Activated T-helper 2 cell treated with anti-CD3 and anti-CD28 coated beads, Interferon-gamma antibody, Interleukin-2, Interleukin-4, amounts not matched to agents 10 μg/mL and 5 μg/mL and 100 μg/mL, durations not matched to agents 14 hours and 24 hours and 36 hours (primary cell): Measurements from ENCODE around the gene FOXJ3. TPM values are rescaled to one million over a fixed set of nuclear protein-coding genes. Genes with fewer than 3 reads are reported as not detected.

Source experiments
- DNase-seq: peaks from one replicate; pipeline ENCODE4 v3.0.0; 2021; ENCODE audit warnings: low spot score
- H3K27ac Mint-ChIP-seq: one replicate; pipeline ENCODE4 v1.8.0; 2021; ENCODE audit warnings: mixed read lengths
- H3K27me3 Mint-ChIP-seq: one replicate; pipeline ENCODE4 v1.8.0; 2021; ENCODE audit warnings: low read depth, mixed read lengths
- H3K36me3 Mint-ChIP-seq: one replicate; pipeline ENCODE4 v1.8.0; 2021; ENCODE audit warnings: low read depth, mixed read lengths
- H3K4me1 Mint-ChIP-seq: one replicate; pipeline ENCODE4 v1.8.0; 2021; ENCODE audit warnings: low read depth, mixed read lengths
- H3K4me3 Mint-ChIP-seq: one replicate; pipeline ENCODE4 v1.8.0; 2021; ENCODE audit warnings: low read depth, mild to moderate bottlenecking, moderate library complexity, mixed read lengths
- H3K9me3 Mint-ChIP-seq: one replicate; pipeline ENCODE4 v1.8.0; 2021; ENCODE audit warnings: mixed read lengths
- intact Hi-C: fragments of 100-400 bp; cut with micrococcal nuclease; formaldehyde crosslinking; loops from one replicate; pipeline ENCODE4 v1.15.1; 2023
- total RNA-seq: library from RNA; stranded (reverse); gene quantifications from 2 replicates; pipeline ENCODE4 v1.2.3, GENCODE V29; 2022

FOXJ3 gene
- total RNA-seq, 1 donor from 2014 or later: 46.4 TPM

- peaks cover 10% of the 10 kb centered on the region for H3K27me3 Mint-ChIP-seq
- H3K27ac Mint-ChIP-seq: no peak overlapping the region
- H3K4me3 Mint-ChIP-seq: no peak overlapping the region
- no peaks in the 10 kb centered on the region for H3K36me3 Mint-ChIP-seq
- H3K9me3 Mint-ChIP-seq: no peaks in the 10 kb centered on the region
- no peak for DNase-seq
- no peaks in the 10 kb centered on the region for H3K4me1 Mint-ChIP-seq
- intact Hi-C loops: no loop called here
Measured at GRCh38 chr1:42359466-42359865, 24.4 kb upstream of the FOXJ3 start.

- Mint-ChIP-seq H3K36me3 (no peaks in the 10 kb centered on the region), H3K4me3 (no peak overlapping the region), H3K27me3 (peaks cover 10% of the 10 kb centered on the region), H3K9me3 (no peaks in the 10 kb centered on the region), H3K4me1 (no peaks in the 10 kb centered on the region), H3K27ac (no peak overlapping the region)
- intact Hi-C loops: no loop called here
- DNase-seq: no peak
Measured at GRCh38 chr1:42358791-42359190, 23.8 kb upstream of the FOXJ3 start.

- no peaks in the 10 kb centered on the region for H3K36me3 Mint-ChIP-seq
- no peak for DNase-seq
- peaks cover 31% of the 10 kb centered on the region for H3K27me3 Mint-ChIP-seq
- intact Hi-C loops: no loop called here
- H3K9me3 Mint-ChIP-seq: no peaks in the 10 kb centered on the region
- no peak overlapping the region for H3K4me3 Mint-ChIP-seq
- no peaks in the 10 kb centered on the region for H3K4me1 Mint-ChIP-seq
- H3K27ac Mint-ChIP-seq: no peak overlapping the region
Measured at GRCh38 chr1:42350086-42350485, 15.1 kb upstream of the FOXJ3 start.

DNA sequence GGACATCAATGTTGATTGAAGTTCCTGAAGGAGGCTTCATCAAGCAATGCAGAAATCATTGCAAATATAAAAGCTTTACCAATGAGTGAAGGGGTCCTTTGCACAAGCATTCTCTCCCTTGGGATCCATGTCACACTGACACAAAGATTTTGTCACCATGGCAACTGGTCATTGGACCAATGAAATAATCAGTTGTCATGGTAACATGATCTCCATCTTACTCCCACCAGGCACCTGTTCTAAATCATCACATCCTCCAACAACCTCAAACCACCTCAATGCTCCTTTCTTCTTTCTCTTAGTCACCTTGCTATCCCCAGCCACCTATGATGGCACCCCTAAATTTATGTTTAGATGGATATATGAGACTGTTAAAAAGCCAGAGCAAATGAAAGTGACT is 13.5 kb upstream of the FOXJ3 start:
- Mint-ChIP-seq H3K4me1 (no peaks in the 10 kb centered on the region), H3K27me3 (peaks cover 31% of the 10 kb centered on the region), H3K4me3 (no peak overlapping the region), H3K27ac (no peak overlapping the region), H3K36me3 (no peaks in the 10 kb centered on the region), H3K9me3 (no peaks in the 10 kb centered on the region)
- DNase-seq: no peak
- intact Hi-C loops: no loop called here

DNA sequence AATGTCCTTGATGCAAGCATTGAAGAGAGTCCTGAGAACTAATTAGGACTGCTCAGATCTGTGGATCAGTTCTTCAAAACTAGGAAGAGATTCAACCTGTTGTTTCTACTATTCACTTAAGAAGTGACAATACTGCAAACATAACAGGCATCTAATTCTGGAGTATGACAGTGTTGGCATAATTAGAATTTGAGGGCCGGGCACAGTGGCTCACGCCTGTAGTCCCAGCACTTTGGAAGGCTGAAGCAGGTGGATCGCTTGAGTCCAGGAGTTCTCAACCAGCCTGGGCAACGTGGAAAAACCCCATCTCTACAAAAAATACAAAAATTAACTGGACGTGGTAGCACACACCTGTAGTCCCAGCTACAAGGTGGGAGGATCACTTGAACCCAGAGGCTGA is 8.0 kb upstream of the FOXJ3 start:
- Mint-ChIP-seq H3K27ac (no peak overlapping the region), H3K27me3 (peaks cover 4% of the 10 kb centered on the region), H3K4me3 (no peak overlapping the region), H3K9me3 (no peaks in the 10 kb centered on the region), H3K36me3 (no peaks in the 10 kb centered on the region), H3K4me1 (peaks cover 4% of the 10 kb centered on the region)
- intact Hi-C loops: no loop called here
- no peak for DNase-seq

GRCh38 chr1:42340901-42341300 is 5.9 kb upstream of the FOXJ3 start:
- Mint-ChIP-seq H3K9me3 (no peaks in the 10 kb centered on the region), H3K4me3 (no peak overlapping the region), H3K4me1 (peaks cover 12% of the 10 kb centered on the region), H3K27me3 (peaks cover 2% of the 10 kb centered on the region), H3K36me3 (peaks cover 4% of the 10 kb centered on the region), H3K27ac (no peak overlapping the region)
- intact Hi-C loops: no loop called here
- no peak for DNase-seq

DNA sequence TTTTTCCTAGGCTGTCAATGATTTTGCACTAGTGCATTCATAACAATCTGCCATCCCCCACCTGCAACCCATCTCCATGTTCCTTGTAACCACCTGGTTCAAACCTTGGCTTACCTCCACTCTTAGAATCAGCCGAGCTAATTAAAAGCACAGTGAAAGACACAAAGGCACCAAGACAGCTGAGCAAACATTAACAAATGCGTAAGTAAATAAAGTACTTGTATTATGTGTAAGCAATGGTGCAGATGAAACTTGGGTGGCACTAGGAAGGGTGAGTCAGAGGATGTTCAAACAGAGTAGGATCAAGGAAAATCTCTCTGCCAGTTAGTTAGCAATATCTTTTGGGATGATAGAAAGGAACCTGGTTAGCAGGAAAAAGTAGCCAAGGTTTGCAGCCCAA is 5.1 kb upstream of the FOXJ3 start:
- no peak for DNase-seq
- H3K27ac Mint-ChIP-seq: no peak overlapping the region
- H3K4me1 Mint-ChIP-seq: peaks cover 15% of the 10 kb centered on the region
- H3K27me3 Mint-ChIP-seq: no peaks in the 10 kb centered on the region
- H3K9me3 Mint-ChIP-seq: no peaks in the 10 kb centered on the region
- no peak overlapping the region for H3K4me3 Mint-ChIP-seq
- intact Hi-C loops: no loop called here
- H3K36me3 Mint-ChIP-seq: peaks cover 6% of the 10 kb centered on the region

- Mint-ChIP-seq H3K9me3 (no peaks in the 10 kb centered on the region), H3K4me3 (no peak overlapping the region), H3K27me3 (no peaks in the 10 kb centered on the region), H3K36me3 (peaks cover 9% of the 10 kb centered on the region), H3K4me1 (peaks cover 31% of the 10 kb centered on the region), H3K27ac (no peak overlapping the region)
- intact Hi-C loops: loop anchor here (5.0 to 10.0 kb wide), 3 partner anchors 45 to 428 kb away; partner anchors contain the start of genes C1orf50, P3H1, RIMKLA and YBX1
- no peak for DNase-seq
Measured at GRCh38 chr1:42336978-42337377, 1.9 kb upstream of the FOXJ3 start.

DNA sequence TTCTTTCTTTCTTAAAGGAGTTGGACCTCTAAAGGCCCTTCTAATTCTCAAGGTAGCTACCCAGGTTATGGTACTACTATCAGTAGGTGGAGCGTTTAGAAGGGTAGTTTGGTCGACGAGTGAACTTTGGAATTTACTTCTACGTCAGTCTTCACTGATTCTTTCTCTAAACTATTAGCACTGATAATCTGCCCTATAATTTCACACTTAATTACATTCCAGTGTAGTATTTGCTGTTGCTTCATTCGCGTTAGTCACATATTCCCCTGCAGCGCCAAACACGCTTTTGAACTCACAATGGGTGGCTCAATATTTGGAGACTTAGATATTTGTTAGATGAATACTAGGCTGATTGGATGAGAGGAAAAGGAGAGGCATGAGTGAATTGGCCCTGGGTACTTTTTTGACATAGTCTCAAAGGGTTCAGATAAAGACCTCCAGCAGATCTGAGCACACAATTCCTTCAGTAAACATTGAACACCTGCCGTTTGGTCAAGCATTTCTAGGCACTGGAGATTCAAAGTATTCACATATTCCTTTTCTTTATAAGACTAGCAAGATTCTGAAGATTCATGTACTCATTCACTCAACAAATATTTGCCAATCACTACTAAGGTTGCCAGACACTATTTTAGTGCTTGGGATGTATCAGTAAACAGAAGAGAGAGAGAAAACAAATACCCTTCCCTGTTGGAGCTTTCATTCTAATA is 929 bp upstream of the FOXJ3 start:
- no peak for DNase-seq
- peaks cover 9% of the 10 kb centered on the region for H3K36me3 Mint-ChIP-seq
- intact Hi-C loops: loop anchor here (1.0 to 10.0 kb wide), 4 partner anchors 46 to 429 kb away; partner anchors contain the start of genes C1orf50, P3H1, PPCS and RIMKLA

GRCh38 chr1:42334240-42335049 is 590 bp downstream of the FOXJ3 start:
- H3K27ac Mint-ChIP-seq: peak overlapping the region; percentile 58
- no peaks in the 10 kb centered on the region for H3K27me3 Mint-ChIP-seq
- intact Hi-C loops: loop anchor here (1.0 to 10.0 kb wide), 5 partner anchors 48 to 430 kb away; partner anchors contain the start of genes C1orf50, P3H1, PPCS and RIMKLA
- DNase-seq: no peak
- no peaks in the 10 kb centered on the region for H3K9me3 Mint-ChIP-seq
- H3K36me3 Mint-ChIP-seq: peaks cover 9% of the 10 kb centered on the region
- H3K4me1 Mint-ChIP-seq: peaks cover 35% of the 10 kb centered on the region
- peak overlapping the region; percentile 87 for H3K4me3 Mint-ChIP-seq

More for the DNA sequence above, 929 bp upstream of the FOXJ3 start:
- peak overlapping the region; percentile 84 for H3K27ac Mint-ChIP-seq
- H3K9me3 Mint-ChIP-seq: no peaks in the 10 kb centered on the region
- peak overlapping the region; percentile 90 for H3K4me3 Mint-ChIP-seq
- H3K4me1 Mint-ChIP-seq: peaks cover 33% of the 10 kb centered on the region
- H3K27me3 Mint-ChIP-seq: no peaks in the 10 kb centered on the region

- H3K4me1 Mint-ChIP-seq: peaks cover 33% of the 10 kb centered on the region
Measured at GRCh38 chr1:42333662-42334239, 1.3 kb downstream of the FOXJ3 start.

GRCh38 chr1:42332877-42333276 is 2.2 kb downstream of the FOXJ3 start:
- intact Hi-C loops: loop anchor here (5.0 to 10.0 kb wide), 3 partner anchors 156 to 432 kb away; partner anchors contain the start of genes C1orf50, P3H1 and YBX1
- Mint-ChIP-seq H3K4me3 (peak overlapping the region; percentile 87), H3K4me1 (peaks cover 33% of the 10 kb centered on the region), H3K9me3 (no peaks in the 10 kb centered on the region), H3K36me3 (peaks cover 9% of the 10 kb centered on the region), H3K27ac (no peak overlapping the region), H3K27me3 (no peaks in the 10 kb centered on the region)
- DNase-seq: no peak

More at GRCh38 chr1:42333662-42334239, 1.3 kb downstream of the FOXJ3 start:
- Mint-ChIP-seq H3K9me3 (no peaks in the 10 kb centered on the region), H3K36me3 (peaks cover 9% of the 10 kb centered on the region), H3K27ac (peak overlapping the region; percentile 58), H3K4me3 (peak overlapping the region; percentile 87), H3K27me3 (no peaks in the 10 kb centered on the region)
- intact Hi-C loops: loop anchor here (5.0 to 10.0 kb wide), 3 partner anchors 156 to 431 kb away; partner anchors contain the start of genes C1orf50, P3H1 and YBX1
- DNase-seq: no peak
